CD4-positive, alpha-beta T cell treated with Interleukin-4 for 1 hour (primary cell): ENCODE data around the gene SEMA3B.
"Not testable (repeated sequence)": the region's sequence is repeated elsewhere in the genome, so short reads cannot be mapped to it uniquely, and the experiment has no call there.

Experiments
- DNase-seq, 2 donors: peaks; one replicate each; pipeline ENCODE4 v3.0.0-alpha.2; 2020 to 2022

SEMA3B gene

GRCh38 chr3:50295553-50296431 lies 26.8 kb downstream of the SEMA3B start:
- DNase-seq = no peak

- no peak for DNase-seq
Measured at GRCh38 chr3:50296721-50297383, 27.9 kb downstream of the SEMA3B start.

DNA sequence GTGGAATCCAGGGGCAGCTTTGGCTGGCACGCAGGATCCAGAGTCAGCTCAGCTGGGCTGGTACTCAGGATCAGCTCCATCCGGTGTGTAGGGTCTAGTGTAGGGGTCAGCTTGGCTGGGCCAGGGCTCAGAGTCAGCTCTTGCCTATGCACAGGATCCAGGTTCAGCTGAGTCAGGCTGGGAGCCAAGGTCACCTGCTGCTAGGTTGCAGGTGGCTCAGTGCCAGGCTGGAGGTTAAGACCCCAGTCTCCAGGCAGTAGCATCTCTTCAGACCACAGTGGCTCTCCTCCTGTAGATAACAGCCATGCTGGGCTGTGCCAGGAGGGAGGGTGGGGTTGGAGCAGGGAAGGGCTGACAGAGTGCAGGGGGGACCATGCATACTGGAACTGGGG lies 28.4 kb downstream of the SEMA3B start:
- no peak for DNase-seq

DNA sequence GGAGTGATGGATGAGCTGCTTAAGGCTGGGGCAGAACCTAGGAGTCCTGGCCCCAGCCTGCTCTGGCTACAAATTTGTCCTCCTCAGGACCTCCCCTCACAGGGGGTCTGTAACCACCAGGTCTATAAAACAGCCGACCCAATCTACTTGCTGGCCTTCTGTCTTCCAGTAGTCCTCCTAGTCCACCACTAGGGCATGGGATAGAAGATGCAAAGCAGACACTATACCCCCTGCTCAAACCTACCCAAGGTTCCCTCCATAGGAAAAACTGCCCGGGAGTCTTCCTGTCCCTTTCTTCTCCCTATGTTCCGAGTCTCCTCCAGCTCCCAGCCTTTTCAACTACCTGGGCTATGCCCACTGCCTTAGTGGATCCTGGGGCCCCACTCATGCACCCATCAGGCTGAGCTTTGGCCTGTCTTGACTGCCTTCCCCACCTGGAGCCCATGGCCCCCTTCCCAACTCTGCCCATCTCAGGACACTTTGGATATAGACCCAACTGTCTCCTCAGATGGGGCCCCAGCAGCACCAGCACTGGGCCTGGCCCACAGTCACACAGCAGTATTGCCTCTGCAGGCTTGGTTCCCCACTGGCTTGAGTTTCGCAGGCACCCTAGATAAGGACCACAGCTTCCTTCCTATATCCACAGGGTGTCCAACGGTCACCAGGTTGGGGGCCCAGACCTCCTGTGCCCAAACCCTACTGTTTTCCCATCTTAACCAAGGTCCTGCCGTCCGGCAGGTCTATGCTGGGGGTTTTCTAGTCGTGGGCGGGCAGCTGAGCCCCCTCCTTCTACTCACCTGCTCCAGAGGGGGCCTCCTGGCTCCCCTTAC lies 29.2 kb downstream of the SEMA3B start:
- DNase-seq = no peak

DNA sequence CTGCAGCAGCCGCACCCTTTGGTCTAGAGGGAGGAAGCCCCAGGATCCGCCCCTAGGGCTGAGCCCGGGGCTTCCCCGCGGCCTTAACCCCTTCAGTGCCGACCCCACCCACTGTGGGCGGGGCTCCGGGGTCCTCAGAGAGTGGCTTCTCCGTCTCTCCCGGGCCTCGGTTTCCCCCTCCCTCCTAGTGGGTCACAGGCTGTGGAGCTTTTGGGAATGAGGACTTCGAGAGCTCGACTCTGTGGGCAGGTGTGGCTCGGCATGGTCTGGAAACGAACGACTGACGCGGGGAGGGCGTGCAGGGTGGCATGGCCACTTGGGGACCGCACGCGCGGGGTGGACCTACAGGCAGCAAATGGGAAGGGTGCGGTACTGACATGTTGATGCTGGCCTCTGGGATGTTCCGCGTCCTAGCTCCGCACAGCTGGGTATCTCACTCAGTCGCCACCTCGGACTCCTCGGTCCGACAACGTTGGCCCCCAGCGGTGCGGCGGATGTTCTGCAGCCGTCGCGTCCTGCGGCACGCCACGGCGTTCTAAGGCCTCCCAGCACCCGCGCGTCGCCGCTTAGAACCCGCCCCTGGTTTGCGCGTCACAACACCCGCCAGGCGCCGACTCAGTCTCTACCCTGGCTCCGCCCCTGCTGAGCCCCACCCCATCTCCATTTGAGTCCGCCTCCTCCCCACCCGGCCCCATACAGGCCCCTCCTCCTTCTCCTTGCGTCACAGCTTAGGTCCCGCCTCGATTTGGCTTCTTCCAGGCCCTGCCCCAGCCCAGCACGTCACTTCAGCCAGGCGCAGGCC lies 30.1 kb downstream of the SEMA3B start, which contains the start of the genes HYAL3 and NAA80:
TSS of gene HYAL3 (minus strand) at position 570 of the 802 bp plus-strand sequence. CDS start 3,803 bp downstream, outside the sequence.
TSS of gene NAA80 (minus strand) at position 570 of the 802 bp plus-strand sequence. CDS start 1,942 bp downstream, outside the sequence.
- peak; percentile 99 to 100 for DNase-seq

DNA sequence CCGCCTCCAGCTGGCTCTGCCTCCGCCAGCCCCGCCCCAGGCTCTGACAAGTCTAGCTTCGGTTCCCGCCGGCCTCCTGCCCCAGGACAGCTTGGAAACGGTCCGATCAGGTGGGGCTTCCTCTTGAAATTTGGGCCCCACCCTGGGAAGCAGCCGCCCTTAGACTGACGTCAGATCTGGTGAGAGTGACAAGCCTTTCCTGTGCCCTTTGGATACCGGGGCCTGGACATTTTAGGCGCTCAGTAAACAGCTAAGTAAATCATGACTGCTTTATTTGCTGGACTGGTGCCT lies 30.6 kb downstream of the SEMA3B start:
- no peak for DNase-seq

DNA sequence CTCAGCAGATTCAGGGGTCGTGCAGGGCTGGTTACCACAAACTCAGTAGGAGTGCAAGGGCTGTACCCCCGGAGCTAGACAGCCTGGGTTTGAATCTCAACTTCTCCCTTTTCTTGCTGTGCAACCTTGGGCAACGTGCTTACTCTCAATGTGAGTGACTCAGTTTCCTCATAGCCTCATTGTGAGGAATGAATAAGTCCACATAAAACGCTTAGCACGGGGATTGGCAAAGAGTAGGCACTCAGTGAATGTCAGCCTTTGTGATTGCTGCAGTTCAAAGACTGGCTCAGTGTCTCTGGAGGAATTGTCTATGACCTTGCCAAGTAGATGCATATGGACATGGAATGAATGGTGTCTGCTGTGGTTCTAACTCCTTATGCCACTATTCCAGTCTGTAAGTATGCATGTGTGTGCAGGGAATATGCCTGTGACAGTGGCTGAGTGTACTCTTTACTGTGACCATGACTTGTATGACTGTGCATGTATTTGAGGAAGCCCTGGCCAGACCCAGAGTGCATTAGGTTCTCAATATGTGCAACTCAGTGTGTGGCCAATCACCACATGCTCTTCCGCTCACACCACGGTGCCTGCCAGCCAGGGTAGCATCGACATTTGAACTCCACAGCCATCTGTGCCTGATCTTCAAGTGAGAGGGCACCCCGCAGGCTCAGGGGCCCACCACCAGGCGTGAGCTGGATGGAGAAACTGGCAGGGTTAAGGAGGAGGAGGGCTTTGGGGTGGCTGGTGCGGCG lies 31.2 kb downstream of the SEMA3B start:
- DNase-seq = peak in 1 of 2 donors; percentile 65

DNA sequence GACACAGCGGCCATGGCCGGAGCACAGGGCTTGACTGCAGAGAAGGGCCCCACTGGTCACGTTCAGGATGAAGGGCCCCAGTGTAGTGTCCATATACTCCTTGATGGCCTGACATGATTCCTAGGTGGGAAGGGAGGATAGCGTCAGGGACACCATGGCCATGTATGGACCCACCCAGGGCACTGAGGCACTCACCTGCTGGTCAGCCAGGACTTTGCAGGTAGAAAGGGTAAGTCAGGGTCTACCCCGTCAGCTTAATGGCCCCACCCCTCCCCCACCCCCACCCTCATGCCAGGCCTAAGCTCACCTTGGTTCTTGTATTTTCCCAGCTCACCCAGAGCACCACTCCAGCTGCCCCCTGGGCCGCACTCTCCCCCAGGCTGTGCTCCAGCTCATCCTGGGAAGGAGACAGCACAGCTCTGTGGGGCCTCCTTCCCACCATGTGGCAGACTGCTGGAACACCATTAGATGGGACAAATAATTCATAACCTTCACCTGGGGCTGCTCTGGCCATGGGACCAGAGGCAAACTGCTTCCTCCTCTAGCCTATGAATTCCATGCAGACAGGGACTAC lies 31.8 kb downstream of the SEMA3B start:
- no peak for DNase-seq

DNA sequence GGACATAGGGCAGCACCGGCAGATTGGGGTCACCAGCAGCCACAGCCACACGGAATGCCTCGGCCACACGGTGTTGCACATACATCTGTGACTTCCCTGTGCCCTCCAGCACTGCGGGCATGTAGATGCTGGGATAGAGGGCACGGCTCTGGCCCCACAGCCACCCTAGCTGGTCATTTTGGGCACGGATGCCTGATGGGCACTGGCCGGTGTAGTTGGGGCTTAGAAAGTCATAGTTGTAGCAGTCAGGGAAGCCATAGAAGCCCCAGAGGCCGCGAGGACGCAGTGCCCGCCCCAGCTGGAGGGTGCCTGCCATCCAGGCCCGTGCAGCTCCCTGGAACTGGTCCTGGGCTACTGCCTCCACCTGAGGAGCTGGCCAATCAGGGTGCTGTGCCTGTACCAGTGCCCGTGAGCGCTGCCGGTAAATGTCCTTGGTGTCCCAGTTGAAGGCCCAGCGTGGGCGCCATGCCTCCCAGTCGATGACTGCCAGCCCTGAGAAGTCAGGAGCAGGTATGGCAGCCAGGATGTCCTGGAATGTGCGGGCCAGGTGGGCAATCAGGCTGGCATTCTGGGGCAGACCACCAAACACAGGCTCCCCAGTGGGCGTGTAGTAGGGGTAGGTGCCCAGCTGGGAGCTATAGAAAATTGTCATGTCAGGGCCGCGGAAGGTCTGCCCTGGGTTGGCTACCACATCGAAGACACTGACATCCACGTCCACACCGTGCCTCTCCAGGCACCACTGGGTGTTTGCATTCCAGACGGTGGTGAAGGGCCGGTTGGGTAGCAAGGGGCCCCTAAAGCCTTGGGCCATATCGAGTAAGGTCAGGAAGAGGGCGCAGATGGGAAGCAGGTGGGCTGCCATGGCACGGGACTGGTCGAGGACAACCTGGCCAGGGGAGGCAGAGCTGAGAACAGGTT lies 33.4 kb downstream of the SEMA3B start:
- DNase-seq = no peak

DNA sequence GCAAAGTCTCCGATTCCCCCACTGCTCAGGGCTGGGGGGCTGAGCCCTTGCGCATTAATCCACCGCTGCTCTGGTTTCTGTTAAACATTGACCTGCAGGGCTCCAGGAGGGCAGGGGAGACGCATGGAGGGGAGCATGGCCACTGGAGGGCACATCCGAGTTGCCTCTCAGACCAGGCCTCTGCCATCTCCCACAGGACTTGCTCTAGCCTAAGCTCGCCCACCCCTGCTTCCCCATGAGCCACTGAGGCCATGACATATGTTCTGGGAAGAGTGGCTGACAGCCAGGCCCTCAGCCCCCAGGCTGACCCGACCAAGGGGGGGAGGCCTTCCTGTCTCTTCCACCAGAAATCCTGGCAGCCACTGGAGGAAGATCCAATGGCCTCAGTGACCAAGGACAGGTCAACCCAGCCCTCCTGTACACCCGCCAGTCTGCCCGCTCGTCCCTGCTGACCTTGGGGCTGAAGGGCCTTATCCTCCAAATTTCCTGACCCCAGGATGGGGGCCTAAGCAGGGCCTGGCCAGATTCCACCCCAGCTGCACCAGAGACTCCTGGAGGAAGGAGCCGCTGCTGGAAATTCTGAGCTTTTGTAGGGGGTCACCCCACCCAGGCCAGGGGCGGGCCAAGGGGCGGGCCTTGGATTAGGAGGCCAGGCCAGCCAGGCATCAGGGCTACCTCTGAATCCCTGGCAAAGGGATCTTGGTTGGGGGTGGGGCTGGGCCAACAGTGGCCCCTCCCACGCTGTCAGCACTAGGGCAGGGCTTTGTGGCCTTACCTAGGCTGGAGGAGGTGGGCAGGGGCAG lies 34.3 kb downstream of the SEMA3B start, which contains the start of gene HYAL1:
TSS of gene HYAL1 (minus strand) at position 562 of the 803 bp plus-strand sequence. CDS start 618 bp downstream, outside the sequence.
- no peak for DNase-seq

- no peak for DNase-seq
Measured at GRCh38 chr3:50304601-50305000, 35.7 kb downstream of the SEMA3B start.

DNA sequence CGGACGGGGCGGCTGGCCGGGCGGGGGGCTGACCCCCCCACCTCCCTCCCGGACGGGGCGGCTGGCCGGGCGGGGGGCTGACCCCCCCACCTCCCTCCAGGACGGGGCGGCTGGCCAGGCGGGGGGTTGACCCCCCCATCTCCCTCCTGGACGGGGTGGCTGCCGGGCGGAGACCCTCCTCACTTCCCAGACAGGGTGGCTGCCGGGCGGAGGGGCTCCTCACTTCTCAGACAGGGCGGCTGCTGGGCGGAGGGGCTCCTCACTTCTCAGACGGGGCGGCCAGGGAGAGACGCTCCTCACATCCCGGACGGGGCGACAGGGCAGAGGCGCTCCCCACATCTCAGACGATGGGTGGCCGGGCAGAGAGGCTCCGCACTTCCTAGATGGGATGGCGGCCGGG lies 43.1 kb downstream of the SEMA3B start:
- DNase-seq = not testable (repeated sequence)

GRCh38 chr3:50314342-50314741 lies 45.4 kb downstream of the SEMA3B start:
- no peak for DNase-seq

GRCh38 chr3:50314816-50315215 lies 45.9 kb downstream of the SEMA3B start:
- DNase-seq = no peak

DNA sequence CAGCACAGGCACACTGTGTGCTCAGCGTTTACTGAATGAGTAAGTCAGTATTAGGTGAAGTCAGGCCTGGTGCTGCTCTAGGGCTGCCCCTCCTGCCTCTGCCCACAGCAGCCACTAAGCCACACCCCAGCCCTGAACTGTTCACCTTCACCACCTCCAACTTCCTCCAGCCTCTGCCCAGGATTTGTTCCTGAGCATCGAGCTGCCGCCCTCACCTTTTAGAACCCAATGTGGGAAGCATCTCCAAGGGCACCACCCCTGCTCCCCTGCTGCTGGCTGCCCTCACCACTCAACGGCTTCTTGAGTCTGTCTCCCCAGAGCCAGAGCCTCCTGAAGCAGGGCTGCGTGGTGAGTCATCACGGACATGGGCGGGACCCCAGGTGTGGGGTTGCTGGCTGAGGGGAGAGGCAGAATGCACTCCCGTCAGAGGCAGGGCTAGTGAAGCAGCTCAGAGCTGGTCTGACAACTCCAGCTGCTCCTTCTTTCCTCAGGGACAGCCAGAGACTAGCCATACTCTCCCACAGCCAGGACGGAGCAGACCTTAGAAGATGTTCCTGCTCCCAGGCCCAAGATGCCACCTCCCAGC lies 47.8 kb downstream of the SEMA3B start:
- DNase-seq = peak; percentile 62 to 76

DNA sequence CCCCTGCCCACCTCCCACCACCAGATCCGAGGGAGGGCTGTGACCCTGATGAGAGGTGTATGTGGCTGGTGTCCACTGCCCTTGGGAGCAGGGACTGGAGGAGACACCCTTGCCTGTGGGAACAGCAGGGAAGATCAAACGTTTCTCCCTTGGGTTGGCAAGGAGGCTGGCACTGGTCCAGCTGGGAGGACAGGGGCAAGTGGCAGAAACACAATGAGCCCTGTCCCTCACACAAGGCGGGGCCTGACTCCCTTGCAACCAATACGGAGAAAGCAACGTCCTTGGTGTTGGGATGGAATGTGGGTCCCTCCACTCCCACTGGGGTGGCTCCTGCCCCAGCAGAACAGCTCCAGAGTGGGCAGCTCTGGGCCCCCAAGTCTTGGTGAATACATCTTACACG lies 48.4 kb downstream of the SEMA3B start:
- DNase-seq = no peak

- DNase-seq = no peak
Measured at GRCh38 chr3:50318163-50318562, 49.2 kb downstream of the SEMA3B start.

GRCh38 chr3:50318615-50319014 lies 49.7 kb downstream of the SEMA3B start:
- peak in 1 of 2 donors; percentile 24 for DNase-seq
